ENCODE data around the gene ZSWIM6.

The ZSWIM6 gene

DNA sequence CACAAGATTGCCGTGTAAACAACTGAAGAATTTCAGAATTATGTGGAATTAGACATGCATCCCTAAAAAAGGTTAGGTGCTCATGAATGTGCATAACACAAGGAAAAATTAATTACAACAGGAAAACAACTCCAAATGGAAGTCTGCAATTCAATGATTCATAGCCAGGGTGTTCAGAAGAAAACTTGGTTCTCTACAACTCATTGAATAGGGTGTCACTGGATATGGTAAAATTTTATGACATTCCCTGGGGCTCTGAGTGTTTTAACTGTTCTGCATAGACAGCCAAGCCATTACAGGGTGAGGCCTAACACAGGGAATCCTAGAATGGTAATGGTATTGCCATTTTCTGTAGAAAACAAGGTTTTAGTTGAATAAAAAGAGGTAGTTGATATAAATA, 24.4 kb upstream of the ZSWIM6 start:
- DNase-seq: no peak

DNA sequence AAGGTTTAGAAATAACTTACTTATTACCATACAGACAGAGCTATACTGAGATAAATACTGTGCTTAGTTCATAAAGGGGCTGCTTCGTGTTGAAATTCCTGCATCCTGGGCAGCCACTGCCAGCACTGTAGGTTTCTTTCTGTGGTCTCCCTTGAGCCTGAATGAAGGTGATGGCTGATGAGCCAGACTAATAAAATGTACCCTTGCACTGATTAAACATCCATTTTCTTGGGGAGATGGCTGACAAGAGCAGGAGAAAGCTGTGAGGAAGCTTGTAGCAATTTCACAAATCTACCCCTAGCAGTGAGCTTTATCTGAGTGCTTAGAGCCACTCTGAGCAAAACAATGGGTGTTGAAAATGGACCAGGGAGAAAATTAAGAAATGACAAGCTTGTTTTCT, 23.3 kb upstream of the ZSWIM6 start:
- no peak for DNase-seq

DNA sequence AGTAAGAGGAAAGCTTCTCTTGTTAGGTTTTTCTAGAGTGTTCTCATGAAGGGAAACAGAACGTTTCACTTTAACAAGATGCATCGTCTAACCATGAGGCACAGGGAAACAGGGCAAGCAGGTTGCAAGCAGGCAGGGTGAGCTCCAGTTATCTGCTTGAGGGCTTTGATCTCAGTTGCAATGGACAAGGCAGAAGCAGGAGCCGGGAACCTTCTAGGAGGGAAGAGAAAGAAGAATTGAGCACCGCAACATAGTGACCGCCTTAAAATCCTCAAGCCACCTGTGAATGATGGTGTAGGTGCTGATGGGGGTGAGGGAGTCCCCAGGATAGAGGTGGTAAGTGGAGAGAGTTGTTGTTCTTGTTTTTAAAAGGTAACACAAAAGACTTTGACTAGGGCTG, 22.9 kb upstream of the ZSWIM6 start:
- DNase-seq: no peak

DNA sequence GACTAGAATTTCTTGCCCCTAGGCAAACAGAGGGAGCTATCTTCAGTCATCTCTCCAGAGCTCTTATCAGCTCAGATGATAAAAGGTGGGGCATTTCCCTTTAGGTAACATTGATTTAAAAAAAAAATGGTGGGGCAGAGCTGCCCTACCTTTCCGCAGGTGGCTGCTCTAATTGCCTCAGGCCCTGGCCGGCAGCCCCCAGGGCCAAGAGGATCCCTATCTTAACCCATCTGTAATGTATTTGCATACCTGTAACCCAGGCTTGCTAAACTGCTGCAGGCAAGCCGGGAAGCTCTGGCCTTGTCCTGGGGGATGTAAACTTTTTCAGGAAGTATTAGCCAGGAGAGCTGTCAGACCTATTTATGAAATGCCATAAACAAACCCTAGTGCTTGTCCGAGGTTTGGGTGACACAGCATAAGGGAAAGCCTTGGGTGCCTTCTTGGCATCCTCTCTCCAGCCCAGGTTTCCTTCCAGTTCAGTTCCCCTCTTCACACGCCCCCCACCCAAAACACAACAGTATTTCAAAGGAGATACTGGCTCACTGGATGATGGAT, 20.9 kb upstream of the ZSWIM6 start:
- no peak for DNase-seq

DNA sequence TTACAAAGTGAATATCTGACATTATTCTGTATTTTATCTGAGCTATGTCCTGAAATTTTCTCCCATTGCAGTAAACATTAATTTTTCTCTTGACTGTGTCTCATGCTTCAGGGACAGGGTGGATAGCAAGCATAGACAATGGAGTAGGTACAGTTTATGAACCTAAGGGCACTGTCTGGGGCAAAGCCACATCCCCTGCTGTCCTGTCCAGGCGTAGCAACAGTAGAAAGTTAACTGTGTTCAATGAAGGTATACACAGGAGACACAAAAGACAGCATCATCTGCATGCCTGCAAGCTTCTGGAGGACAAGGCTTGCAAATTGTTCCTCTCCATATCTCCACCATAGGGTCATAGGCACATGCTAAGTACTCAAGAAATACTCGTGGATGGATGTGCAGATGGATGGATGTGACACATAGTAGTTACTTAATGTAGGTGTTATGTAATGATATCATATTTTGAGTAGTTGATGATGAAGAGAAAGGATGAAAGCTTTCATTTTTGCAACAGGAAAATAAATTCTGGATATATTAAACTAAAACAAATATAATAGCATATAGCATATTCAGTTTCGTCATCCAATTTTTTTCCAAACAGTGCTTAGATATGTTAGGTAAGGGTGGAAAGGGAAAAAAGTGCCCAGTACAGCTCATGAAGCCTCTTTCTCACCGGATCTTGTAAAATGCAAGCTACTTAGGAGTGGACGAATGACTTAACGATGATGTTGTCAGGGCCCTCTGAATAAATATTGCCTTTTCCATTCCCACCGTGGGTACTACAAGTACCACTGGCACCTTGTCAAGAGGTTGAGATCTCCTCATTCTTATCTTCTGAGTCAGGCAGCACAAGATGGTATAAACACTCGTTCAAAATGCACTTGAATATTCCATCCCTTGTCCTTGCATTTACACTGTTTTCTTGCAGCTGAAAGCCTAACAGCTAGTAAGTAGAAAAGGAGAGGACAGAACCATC, 19.9 kb upstream of the ZSWIM6 start:
- DNase-seq: no peak

DNA sequence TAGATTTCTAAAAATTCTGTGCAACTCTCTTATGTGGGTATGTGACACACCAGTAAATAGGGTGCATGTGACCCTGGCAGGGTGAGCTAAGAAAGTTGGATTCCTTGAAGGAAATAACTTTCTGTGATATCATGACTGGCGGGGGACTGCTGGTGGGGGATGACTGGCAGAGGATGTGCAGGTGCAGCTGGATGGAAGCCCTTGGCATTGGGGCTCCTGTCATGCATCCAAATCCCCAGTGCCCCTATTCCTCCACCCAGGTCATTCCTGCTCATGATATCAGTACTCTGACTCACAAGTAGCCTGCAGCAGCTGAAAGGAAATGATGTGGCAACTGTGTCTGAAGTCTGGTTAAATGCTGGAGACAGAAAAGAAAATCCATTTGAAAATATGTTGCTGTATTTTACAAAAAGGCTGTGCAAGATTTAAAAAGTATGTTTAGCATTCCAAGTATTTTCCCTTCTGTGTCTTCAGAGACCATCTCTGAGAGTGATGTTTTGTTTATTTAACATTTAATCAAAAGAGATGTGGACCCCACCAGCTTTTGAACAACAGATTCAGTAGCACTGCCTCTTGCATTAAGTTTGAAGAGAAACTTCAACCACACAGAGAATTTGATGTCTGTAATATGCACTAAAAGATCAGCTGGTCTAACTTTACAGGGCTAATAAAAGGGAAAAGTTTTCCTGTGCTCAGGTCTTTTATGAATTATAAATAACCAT, 17.9 kb upstream of the ZSWIM6 start:
- DNase-seq: peak; percentile 14

DNA sequence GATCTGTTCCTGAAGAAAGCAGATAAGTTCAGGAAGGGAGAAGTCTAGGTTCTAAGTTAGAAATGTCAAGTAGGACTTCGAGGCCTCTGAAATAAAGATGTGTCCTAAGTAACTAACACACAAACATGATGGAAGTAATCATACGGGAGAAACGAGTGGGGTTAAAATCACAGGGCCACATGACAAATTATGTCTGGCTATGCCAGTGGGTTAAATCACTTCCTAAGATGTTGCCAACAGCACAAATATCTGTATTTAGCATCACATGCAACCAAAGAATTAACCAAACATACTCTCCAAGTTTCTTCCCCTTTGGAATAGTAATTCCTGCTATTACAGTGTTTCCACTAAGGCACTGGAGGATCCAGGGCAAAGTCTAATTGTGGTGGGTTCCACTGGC, 13.7 kb upstream of the ZSWIM6 start:
- DNase-seq: no peak

DNA sequence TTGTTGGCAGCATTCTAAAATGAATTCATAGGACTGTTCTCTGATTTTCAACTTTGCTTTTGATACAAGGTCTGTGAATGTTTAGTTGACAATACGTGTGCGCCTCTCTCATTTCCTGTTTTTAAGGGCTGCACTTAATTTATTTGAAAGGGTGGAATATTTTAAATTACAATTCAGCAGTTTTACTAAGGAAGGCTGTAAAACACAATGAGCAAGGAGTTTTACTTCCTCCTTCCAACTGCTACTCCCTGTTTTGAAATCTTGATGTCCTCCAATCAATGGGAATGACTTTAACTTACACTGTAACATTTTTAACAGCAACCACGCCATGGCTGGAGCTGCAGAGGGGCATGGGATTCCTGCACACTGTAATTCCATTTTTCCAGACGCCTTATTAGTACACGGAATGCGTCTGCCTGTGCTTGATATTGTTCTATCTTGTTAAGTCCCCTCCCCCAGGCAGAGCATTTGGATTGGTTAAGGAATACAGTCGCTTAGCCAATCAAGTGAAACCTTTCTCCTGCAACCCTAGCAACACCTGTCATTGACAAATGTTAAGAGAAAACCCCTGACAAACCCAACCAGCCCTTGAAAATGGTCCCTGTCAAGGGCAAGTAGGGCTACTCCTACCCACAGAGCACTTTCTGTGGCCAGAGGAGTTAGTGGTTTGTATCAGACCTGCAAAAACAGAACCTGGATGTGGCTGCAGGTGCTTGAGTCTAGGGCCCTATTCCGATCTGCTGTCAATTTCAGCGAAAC, 12.5 kb upstream of the ZSWIM6 start:
- DNase-seq: peak; percentile 78

DNA sequence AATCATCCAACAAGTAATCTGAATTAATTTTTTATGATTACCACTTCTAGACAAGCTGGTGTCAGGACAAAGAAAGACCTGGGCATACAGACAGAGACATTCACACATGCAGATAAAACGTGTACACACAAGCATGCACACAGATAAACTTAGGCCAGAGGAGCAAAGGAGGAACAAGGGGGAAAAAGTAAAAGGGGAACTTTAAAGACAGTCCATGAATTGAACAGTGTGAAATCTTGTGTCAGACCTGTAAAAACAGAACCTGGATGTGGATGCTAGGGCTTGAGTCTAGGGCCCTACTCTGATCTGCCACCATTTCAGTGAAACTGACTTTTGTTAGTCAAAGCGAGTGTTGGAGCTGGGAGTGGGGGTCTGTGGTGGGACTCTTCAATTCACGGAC, 11.2 kb upstream of the ZSWIM6 start:
- peak; percentile 65 for DNase-seq

DNA sequence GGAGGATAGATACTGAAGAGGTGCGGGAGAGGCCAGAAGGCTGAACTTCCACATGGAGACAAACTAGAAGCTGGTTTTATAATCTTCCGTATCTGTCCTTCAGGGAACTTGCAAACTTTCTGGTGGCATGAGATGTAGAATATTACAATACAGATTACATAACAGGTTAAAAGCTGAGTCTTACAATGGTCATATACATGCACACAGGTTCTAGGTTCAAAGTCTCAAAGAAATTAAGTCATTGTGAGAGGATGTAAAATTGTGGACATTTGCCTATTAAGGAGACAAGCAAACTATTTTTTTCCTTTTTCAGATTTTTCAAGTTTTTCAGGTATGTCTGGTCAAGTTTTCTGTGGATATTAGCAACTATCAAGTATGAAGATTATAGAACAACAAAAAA, 10.4 kb upstream of the ZSWIM6 start:
- DNase-seq: no peak

DNA sequence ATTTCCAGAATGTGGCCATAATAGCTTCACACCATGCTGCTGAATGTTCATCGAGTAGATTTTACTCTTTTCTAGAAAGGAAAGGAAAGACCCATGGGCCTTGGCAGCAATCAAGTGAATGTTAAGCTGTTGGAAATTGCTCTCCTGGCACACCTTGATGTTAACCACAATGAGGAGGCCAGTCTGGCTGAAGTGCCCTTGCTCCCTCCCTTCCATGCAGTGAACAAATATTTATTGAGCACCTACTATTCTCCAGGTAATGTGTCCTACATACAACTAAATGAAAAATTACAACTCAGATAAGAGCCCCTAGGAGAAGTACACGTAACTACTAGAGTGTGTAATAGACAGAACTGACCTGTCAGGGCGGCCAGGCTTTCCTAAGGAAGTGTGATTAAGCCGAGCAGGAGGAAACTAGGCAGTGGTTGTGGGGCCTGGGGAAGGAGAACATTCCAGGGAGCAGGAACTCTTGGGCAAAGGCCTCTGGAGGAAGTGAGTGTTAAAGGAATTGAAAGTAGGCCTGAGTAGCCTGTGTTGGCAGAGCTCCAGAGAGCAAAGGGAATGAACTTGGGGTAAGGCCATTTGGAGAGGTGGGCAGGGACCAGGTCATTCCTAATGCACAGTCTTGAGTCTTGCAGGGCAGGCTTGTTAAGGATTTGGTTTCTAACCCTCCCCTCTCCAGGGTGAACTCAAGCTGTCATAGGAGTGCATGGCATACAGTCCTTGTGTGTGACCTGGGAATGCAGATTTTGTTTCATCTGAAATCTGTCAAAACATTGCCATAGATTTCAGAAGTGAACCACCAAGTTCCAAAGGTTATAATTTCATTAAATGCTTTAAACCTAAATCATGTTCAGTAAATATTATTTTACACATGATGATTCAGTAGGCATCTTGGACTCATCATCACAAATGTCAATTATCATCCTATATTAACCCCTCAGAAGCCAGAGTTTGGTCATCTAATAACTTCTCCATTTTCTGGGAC, 9.0 kb upstream of the ZSWIM6 start:
- no peak for DNase-seq

DNA sequence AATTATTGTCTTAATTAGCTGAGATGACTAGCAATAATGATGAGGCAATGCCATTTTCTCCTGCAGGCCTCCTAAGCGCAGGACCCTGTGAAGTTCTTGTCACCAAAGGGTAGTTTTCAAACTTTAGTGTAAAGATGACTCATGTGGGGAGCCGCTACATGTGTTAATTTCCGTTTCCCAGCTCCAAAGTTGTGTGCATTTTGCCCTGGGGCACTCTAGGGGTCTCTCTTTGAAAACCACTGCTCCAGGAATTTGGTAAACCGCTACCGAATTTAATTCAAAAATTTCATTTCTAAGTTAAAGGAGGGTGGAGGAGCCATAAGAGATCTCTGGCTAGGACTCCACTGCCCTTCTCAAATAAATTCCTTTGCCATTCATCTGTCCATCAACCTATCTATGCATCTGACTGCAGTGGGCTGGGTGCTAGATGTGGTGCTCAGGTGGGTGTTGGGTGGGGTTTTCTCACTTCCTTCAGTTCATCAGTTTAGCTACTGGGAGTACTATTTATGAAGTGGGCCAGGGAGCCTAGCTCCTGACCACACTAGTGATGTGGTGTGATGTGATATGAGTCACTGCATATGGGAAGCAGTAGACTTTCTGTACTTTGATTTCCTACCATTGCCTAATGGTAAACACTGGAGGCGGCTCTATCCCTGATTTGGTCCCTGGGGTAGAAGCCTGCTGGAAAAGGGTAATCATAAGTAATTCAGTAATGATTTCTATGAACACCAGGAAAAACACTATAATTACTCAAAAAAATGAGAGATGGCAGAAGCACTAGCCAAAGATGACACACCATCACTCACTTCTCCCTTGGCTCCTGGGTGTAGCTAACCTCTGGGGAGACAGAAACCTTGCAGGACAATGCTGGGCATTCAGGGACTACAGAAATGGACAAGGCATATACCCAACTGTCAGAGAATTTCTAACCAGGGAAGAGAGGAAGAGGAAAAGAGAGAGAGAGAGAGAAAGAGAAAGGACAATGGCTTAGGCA, 4.0 kb upstream of the ZSWIM6 start:
- DNase-seq: peak; percentile 55

DNA sequence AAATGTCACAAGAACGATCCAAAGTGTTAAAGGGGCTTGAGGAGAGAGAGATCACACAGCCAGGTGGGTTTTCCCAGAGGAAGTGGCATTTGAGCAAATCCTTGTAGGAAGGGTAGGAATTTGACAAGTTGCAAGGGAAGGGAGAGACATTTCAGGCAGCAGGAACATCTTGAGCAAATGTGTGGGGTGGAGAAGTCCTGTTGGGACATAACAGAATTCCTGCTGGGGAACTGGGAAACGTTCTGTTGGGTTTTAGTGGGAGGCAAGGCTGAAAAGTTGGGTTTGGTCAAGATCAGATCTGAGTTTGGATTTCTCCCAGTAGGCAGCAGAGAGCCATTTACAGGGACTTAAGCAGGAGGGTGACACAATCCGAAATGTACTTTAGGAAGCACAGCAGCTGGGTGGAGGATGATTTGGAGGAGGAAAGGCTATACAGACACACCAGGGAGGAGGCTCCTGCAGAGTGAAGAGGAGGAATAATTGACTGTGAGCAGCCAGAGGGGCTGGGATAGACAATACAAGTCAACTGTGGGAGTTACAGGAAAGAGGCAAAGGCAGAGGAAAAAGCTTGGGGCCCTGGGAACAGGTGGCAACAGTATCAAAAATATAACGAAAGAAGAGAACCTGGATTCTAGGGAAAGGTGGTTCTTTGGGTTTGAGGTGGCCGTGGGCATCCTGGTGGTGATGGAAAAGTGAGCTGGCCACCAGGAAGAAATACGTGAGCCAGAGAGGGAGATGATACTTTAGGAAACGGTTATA, 3.1 kb upstream of the ZSWIM6 start:
- no peak for DNase-seq

DNA sequence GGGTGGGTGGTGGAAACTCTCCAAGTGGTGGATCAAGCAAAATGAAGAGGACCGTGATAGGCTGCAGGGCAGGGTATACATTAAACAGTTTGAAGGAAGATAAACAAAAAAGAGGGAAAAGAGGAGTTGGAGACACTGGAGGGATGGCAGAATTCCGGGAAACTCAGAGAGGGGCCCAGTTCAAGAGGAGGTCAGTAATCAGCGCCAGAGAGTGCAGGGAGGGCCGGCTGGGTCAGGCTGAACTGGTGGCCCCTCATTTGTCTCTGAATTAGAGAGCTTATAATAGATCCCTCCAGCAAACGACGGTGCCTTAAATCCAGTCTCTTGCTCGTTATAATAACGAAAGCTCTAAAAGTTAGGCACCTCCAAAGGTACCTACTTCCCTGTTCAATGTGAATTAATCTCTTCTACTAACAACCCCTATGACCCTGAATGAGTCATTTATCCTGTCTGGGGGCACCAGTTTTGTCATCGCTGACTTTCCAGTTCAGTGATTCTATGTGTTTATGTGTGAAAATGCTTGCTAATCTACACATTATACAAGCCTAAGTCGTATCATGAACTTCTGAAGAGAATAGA, 2.4 kb upstream of the ZSWIM6 start:
- DNase-seq: no peak

DNA sequence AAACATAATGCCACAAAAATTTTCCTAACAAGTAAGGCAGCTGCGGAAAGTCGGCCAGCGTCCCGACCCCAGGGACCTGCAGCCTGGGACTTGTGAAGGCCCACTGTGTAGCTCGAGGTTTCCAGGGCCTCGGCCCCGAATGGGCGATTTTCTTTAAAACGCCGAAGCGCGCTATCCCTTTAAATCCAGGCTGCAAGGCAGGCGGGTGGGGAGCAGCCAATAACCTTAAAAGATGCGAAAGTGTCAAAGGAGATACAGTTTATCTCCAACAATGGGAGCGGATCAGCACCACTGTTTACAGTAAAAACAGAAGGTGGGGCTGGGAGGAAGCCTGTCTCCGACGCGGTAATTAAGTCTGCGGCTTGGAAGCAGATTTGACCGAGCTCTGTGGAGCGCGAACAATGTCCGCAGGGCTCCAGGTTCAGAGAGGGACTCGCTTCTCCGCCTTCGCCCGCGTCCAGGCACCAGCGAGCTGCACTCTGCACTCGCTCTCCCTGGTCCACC, 1.7 kb upstream of the ZSWIM6 start:
- DNase-seq: peak; percentile 75

DNA sequence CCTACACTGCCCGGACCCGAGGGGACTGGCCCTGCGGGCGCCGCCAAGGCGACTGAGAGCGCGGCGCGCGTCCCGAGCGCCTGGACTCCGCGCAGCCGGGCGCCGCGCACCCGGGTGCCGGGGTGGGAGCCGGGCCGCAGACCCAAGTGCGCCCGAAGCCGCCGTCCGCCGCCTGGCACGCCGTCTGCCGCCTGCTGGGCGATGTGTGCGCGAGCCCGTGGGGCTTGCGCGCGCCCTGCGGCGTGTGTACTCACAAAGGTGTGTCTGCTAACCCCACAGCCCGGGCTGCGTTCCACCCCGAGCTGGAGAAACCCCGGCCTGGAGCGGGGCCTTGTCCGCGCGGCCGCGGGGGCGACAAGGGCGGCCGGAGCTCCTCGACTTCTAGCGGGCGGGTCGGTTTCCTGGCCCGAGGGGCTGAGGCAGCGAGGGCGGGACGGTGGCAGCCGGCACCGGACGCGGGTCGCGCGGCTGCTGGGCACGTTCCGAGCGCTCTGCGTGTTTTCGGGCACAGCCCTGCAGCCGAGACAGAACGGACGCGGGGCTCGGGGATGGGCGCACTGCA, 1.1 kb upstream of the ZSWIM6 start:
- peak; percentile 75 for DNase-seq

DNA sequence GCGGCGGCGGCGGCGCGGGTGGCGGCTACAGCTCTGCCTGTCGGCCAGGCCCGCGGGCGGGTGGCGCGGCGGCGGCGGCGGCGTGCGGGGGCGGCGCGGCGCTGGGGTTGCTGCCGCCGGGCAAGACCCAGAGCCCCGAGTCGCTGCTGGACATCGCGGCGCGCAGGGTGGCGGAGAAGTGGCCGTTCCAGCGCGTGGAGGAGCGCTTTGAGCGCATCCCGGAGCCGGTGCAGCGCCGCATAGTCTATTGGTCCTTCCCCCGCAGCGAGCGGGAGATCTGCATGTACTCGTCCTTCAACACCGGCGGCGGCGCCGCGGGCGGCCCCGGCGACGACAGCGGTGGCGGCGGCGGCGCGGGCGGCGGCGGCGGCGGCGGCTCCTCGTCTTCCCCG, 296 bp downstream of the ZSWIM6 start:
- DNase-seq: peak; percentile 60

DNA sequence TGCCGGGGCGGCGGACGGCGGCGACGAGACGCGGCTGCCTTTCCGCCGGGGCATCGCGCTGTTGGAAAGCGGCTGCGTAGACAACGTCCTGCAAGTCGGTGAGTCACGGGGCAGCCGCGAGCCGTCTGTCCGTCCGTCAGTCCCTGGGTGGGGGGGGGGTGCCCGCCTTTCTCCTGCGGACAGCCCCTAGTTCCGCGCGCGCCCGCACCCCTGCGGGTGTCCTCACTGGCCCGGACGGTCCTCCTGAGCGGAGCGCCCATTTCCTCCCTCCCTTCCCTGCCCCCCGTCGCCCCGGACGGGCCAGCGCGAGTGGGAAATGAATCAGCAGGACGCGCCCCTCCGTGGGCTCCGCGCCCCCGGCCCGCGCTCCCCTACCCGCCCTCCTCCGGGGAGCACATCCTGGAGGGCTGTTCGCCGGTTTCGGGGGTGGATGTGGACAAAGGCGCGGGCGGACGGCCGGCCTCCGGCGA, 828 bp downstream of the ZSWIM6 start:
- DNase-seq: peak; percentile 45
